Prostate gland (tissue), 2 donors: ENCODE results near the gene ZMAT3. TPM values are rescaled to one million over a fixed set of nuclear protein-coding genes. Genes with fewer than 3 reads are reported as not detected.
"Not testable (repeated sequence)": the region's sequence is repeated elsewhere in the genome, so short reads cannot be mapped to it uniquely, and the experiment has no call there.

Experiments
- DNase-seq: peaks from one replicate; pipeline ENCODE4 v3.0.0-alpha.2; 2019; ENCODE audit warnings: low spot score
- H3K27ac ChIP-seq, 2 donors: fragments of 200-600 bp; sonication (generic); 2 replicates each; pipeline ENCODE4 v1.5.1; 2017 to 2019
- H3K27me3 ChIP-seq: fragments of 200-600 bp; sonication (generic); replicated peaks from 2 replicates; pipeline ENCODE4 v1.5.1; 2019; ENCODE audit not compliant: insufficient read depth
- H3K36me3 ChIP-seq, 2 donors: fragments of 200-600 bp; sonication (generic); 1 replicate in 1 of 2; 2 replicates in 1 of 2; pipeline versions ENCODE4 v1.5.1 to v1.8.1; 2017 to 2019
- H3K4me1 ChIP-seq: fragments of 200-600 bp; sonication (generic); replicated peaks from 2 replicates; pipeline ENCODE4 v1.5.1; 2019
- H3K4me3 ChIP-seq, 2 donors: fragments of 200-600 bp; sonication (generic); 2 replicates each; pipeline ENCODE4 v1.5.1; 2017 to 2019
- H3K9me3 ChIP-seq: fragments of 200-600 bp; sonication (generic); 2 replicates; pipeline ENCODE4 v1.5.1; 2017
- CTCF ChIP-seq, 4 experiments: fragments of 200-600 bp in 2 of 4; fragments of 450-650 bp in 2 of 4; sonication (generic) in 2 of 4; IDR thresholded peaks; 1 replicate in 3 of 4; 2 replicates in 1 of 4; pipeline ENCODE4 v1.5.1; 2016 to 2019; ENCODE audit warnings: antibody characterized with exemption in 4 of 4, mild to moderate bottlenecking in 2 of 4, moderate library complexity in 2 of 4
- POLR2A ChIP-seq: fragments of 450-650 bp; IDR thresholded peaks from one replicate; pipeline ENCODE4 v1.6.1; 2016; ENCODE audit warnings: antibody characterized with exemption, mild to moderate bottlenecking
- POLR2AphosphoS5 ChIP-seq: sonication (generic); formaldehyde crosslinking; IDR thresholded peaks from one replicate; pipeline ENCODE4 v1.6.1; 2017; ENCODE audit warnings: antibody characterized with exemption
- WGBS: methylation state at CpG from one replicate; pipeline ENCODE4 v1.1.5; 2018; 5-methylcytosine and 5-hydroxymethylcytosine counted together
- intact Hi-C: fragments of 100-400 bp; cut with DNase I; formaldehyde crosslinking; loops from one replicate; pipeline ENCODE4 v1.14.2; 2022
- total RNA-seq, 2 donors: library from RNA; depleted of rRNA; stranded (reverse); fragments of >200 nt; gene quantifications; one replicate each; pipeline ENCODE4 v1.1.0, GENCODE V29; 2016

The ZMAT3 gene
- total RNA-seq, 2 donors from 2014 or later, result 15.1 to 21.3 TPM

GRCh38 chr3:179038216-179038898 lies 33.3 kb downstream of the ZMAT3 start:
- Histone ChIP-seq H3K9me3 (no peaks in the 10 kb centered on the region), H3K27ac (no peak overlapping the region), H3K27me3 (no peaks in the 10 kb centered on the region), H3K36me3 (no peaks in the 10 kb centered on the region), H3K4me3 (no peak overlapping the region), H3K4me1 (no peaks in the 10 kb centered on the region)
- no peak for DNase-seq
- TF ChIP-seq CTCF (IDR thresholded peaks at IDR 0.05) (no peak), POLR2AphosphoS5 (no peak), POLR2A (no peak)
- intact Hi-C loops, result no loop called here
- WGBS, result 87% methylated on average over 12 of the region's 12 CpGs

GRCh38 chr3:179037351-179037750 lies 34.3 kb downstream of the ZMAT3 start:
- Histone ChIP-seq H3K4me3 (no peak overlapping the region), H3K27me3 (no peaks in the 10 kb centered on the region), H3K9me3 (no peaks in the 10 kb centered on the region), H3K27ac (no peak overlapping the region), H3K4me1 (no peaks in the 10 kb centered on the region), H3K36me3 (no peaks in the 10 kb centered on the region)
- 59% methylated on average over 10 of the region's 10 CpGs for WGBS
- intact Hi-C loops, result no loop called here
- TF ChIP-seq POLR2AphosphoS5, result no peak
- no peak for TF ChIP-seq POLR2A
- TF ChIP-seq CTCF (IDR thresholded peaks at IDR 0.05), result no peak
- DNase-seq, result peak; percentile 17

DNA sequence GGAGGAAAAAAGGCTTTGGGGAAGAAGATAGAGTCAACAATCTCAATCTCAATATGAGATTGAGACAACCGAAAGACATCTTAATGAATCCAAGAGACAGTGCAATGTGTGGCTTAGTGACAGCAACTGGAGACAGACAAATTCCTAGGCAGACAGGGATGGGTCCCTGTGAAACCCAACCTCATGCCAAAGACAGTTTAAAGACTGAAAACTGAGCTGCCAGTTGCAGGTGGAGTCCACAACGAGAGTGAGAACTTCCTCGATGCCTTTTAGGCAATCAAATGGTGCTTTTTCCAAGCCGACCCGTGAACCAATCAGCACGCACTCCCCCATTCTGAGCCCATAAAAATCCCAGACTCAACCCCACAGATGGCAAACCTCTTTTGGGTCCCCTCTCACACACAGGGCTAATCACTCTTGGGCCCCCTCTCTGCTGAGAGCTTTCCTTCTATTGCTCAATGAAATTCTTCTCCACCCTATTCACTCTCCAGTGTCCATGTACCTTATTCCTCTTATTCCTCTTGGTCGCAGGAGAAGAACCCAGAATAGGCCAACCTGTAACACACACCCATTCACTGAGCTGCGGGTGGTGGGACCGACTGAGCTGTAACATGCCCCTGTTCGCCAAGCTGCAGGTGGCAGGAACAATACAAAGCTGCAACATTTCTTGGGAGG lies 34.8 kb downstream of the ZMAT3 start:
- DNase-seq, result no peak
- Histone ChIP-seq H3K27ac (no peak overlapping the region), H3K36me3 (no peaks in the 10 kb centered on the region), H3K4me3 (no peak overlapping the region), H3K9me3 (no peaks in the 10 kb centered on the region), H3K4me1 (no peaks in the 10 kb centered on the region), H3K27me3 (no peaks in the 10 kb centered on the region)
- TF ChIP-seq POLR2AphosphoS5, result no peak
- TF ChIP-seq POLR2A, result no peak
- TF ChIP-seq CTCF (IDR thresholded peaks at IDR 0.05), result no peak
- intact Hi-C loops, result no loop called here
- whole genome bisulfite sequencing, result 91% methylated on average over 10 of the region's 10 CpGs

DNA sequence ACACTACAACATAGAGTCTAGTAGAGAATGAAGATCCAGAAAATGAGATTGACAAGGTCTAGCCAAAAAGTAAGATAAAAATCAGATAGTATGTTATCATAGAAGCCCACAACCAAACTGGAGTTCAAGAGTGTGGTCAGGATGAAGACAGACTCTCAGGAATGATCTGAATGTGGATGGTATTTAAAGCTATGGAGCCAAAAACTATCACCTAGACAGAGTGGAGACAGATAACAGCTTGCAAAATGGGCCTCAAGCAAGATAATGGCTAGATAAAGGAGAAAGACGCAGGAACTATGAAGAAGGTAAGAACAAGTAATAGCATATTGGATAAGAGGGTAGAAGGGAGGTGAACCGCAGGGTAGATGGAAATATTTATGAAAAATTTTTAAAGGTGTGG lies 35.4 kb downstream of the ZMAT3 start:
- 89% methylated on average over 2 of the region's 2 CpGs for WGBS
- Histone ChIP-seq H3K4me1 (no peaks in the 10 kb centered on the region), H3K27me3 (no peaks in the 10 kb centered on the region), H3K27ac (no peak overlapping the region), H3K36me3 (no peaks in the 10 kb centered on the region), H3K9me3 (no peaks in the 10 kb centered on the region), H3K4me3 (no peak overlapping the region)
- intact Hi-C loops, result no loop called here
- no peak for DNase-seq
- TF ChIP-seq POLR2A (no peak), CTCF (IDR thresholded peaks at IDR 0.05) (no peak)

DNA sequence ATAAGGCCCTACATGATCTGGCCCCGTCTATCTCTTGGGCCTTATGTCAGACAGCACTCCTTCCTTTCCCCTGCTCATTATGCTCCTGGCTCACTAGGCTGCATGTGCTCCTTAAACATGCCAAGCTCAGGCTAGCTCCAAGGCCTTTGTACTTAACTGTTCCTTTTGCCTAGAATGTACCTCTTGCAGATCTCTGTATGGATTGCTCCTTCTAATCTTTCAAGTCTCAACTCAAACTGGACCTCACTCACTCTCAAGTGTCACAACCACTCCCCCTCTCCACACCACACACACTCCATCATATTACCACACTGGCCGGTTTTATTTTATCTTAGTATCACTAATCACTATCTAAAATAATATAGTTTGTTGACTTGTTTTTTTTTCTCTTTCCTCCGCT lies 36.4 kb downstream of the ZMAT3 start:
- TF ChIP-seq POLR2AphosphoS5 (no peak), POLR2A (no peak), CTCF (IDR thresholded peaks at IDR 0.05) (no peak)
- H3K4me1 ChIP-seq, result no peaks in the 10 kb centered on the region
- H3K4me3 ChIP-seq, result no peak overlapping the region
- WGBS, result 88% methylated on average over 3 of the region's 3 CpGs
- intact Hi-C loops, result no loop called here
- no peak for DNase-seq
- H3K27ac ChIP-seq, result no peak overlapping the region
- H3K36me3 ChIP-seq, result no peaks in the 10 kb centered on the region
- H3K27me3 ChIP-seq, result no peaks in the 10 kb centered on the region
- H3K9me3 ChIP-seq, result no peaks in the 10 kb centered on the region

DNA sequence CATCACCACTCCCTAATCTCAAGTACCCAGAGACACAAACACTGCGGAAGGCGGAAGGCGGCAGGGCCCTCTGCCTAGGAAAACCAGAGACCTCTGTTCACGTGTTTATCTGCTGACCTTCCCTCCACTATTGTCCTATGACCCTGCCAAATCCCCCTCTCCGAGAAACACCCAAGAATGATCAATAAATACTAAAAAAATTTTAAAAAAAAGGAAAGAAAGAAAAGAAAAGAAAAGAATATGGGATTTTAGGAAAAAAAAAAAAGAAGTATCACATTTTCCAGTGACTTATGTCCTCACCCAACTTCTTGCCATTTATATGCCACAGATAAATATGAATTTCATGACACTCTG lies 38.3 kb downstream of the ZMAT3 start:
- H3K9me3 ChIP-seq, H3K36me3 ChIP-seq, H3K27ac ChIP-seq, H3K4me3 ChIP-seq, H3K27me3 ChIP-seq, DNase-seq, intact Hi-C loops, H3K4me1 ChIP-seq: not testable (repeated sequence)
- WGBS, result 79% methylated on average over 5 of the region's 5 CpGs

GRCh38 chr3:179032454-179033303 lies 38.9 kb downstream of the ZMAT3 start:
- H3K9me3 ChIP-seq, H3K27me3 ChIP-seq, intact Hi-C loops, H3K4me1 ChIP-seq, H3K4me3 ChIP-seq, H3K27ac ChIP-seq, DNase-seq, H3K36me3 ChIP-seq: not testable (repeated sequence)
- 91% methylated on average over 39 of the region's 42 CpGs for WGBS
